ENCODE measurements around the gene OSTF1. TPM values are rescaled to one million over a fixed set of nuclear protein-coding genes. Genes with fewer than 3 reads are reported as not detected.

The OSTF1 gene
- total RNA-seq, 1 experiment from 2014 or later = 7.0 TPM

GRCh38 chr9:75123696-75124095 is 35.4 kb downstream of the OSTF1 start:
- H3K4me1 ChIP-seq = no peaks in the 10 kb centered on the region
- H3K9me3 ChIP-seq = no peaks in the 10 kb centered on the region
- Mint-ChIP-seq H3K9me3 (ENCODE audit: unreplicated experiment) (no peaks in the 10 kb centered on the region), H3K4me3 (ENCODE audit: unreplicated experiment) (no peak overlapping the region), H3K4me1 (ENCODE audit: low read depth, unreplicated experiment) (no peaks in the 10 kb centered on the region), H3K36me3 (ENCODE audit: insufficient read depth, unreplicated experiment) (no peaks in the 10 kb centered on the region), H3K27me3 (ENCODE audit: insufficient read depth, unreplicated experiment) (no peaks in the 10 kb centered on the region), H3K27ac (ENCODE audit: unreplicated experiment) (no peak overlapping the region)
- ChIA-PET CTCF (no interaction called here), POLR2A (no interaction called here)
- intact Hi-C loops (cut with micrococcal nuclease; ENCODE audit: unreplicated experiment) = no loop called here
- H3K27me3 ChIP-seq (replicated peaks; ENCODE audit: control insufficient read depth, insufficient read depth, low read length) = no peaks in the 10 kb centered on the region
- H3K4me3 ChIP-seq (ENCODE audit: low read depth, low read length) = no peak overlapping the region
- BruUV-seq (replicated peaks) = no TSS peak
- no peak for TF ChIP-seq CTCF (IDR thresholded peaks at IDR 0.05; ENCODE audit: insufficient read depth in 1 of 2, low read depth in 1 of 2, low read length in 1 of 2, severe bottlenecking in 1 of 2, unreplicated experiment in 1 of 2)
- no peaks in the 10 kb centered on the region for H3K36me3 ChIP-seq (ENCODE audit: control insufficient read depth, insufficient read depth, low read length)
- no peak for DNase-seq

- H3K9me3 ChIP-seq = no peaks in the 10 kb centered on the region
- H3K27me3 ChIP-seq (replicated peaks; ENCODE audit: control insufficient read depth, insufficient read depth, low read length) = no peaks in the 10 kb centered on the region
- no peaks in the 10 kb centered on the region for H3K36me3 Mint-ChIP-seq (ENCODE audit: insufficient read depth, unreplicated experiment)
- H3K27me3 Mint-ChIP-seq (ENCODE audit: insufficient read depth, unreplicated experiment) = no peaks in the 10 kb centered on the region
- no peaks in the 10 kb centered on the region for H3K4me1 ChIP-seq
- POLR2A ChIA-PET = no interaction called here
- intact Hi-C loops (cut with micrococcal nuclease; ENCODE audit: unreplicated experiment) = no loop called here
- DNase-seq = no peak
- no peaks in the 10 kb centered on the region for H3K36me3 ChIP-seq (ENCODE audit: control insufficient read depth, insufficient read depth, low read length)
- H3K4me3 ChIP-seq (ENCODE audit: low read depth, low read length) = no peak overlapping the region
- CTCF ChIA-PET = interaction anchor here (0.6 kb wide), 1 partner anchor 1265 kb away, joined by 3 read pairs; the partner anchor contains the start of gene RFK
- BruUV-seq (replicated peaks) = no TSS peak
- H3K27ac Mint-ChIP-seq (ENCODE audit: unreplicated experiment) = no peak overlapping the region
- H3K4me1 Mint-ChIP-seq (ENCODE audit: low read depth, unreplicated experiment) = no peaks in the 10 kb centered on the region
- H3K9me3 Mint-ChIP-seq (ENCODE audit: unreplicated experiment) = no peaks in the 10 kb centered on the region
- TF ChIP-seq CTCF (IDR thresholded peaks at IDR 0.05; ENCODE audit: insufficient read depth in 1 of 2, low read depth in 1 of 2, low read length in 1 of 2, severe bottlenecking in 1 of 2, unreplicated experiment in 1 of 2) = no peak
- H3K4me3 Mint-ChIP-seq (ENCODE audit: unreplicated experiment) = no peak overlapping the region
Measured at GRCh38 chr9:75128535-75128934, 40.2 kb downstream of the OSTF1 start.

DNA sequence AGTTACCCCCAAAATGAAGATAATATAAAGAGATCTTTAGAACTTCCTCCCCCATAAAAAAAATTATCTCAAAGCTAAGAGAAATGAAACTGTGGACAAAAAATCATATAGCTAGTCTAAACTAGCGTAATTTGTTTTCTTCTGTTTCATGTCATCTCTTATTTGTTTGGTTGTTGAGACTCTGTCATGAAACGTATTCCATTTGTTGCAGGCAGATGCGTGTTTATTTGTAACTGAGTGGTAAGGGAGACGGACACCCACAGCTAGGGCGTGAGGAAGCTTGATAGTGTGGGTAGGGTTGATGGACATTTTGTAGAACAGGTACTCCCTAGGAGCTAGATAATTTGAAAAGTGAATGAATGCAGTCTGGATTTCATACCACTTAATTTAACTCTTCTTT is 41.9 kb downstream of the OSTF1 start:
- H3K4me1 ChIP-seq = no peaks in the 10 kb centered on the region
- no peak overlapping the region for H3K27ac Mint-ChIP-seq (ENCODE audit: unreplicated experiment)
- no peak overlapping the region for H3K4me3 ChIP-seq (ENCODE audit: low read depth, low read length)
- H3K36me3 Mint-ChIP-seq (ENCODE audit: insufficient read depth, unreplicated experiment) = no peaks in the 10 kb centered on the region
- no peaks in the 10 kb centered on the region for H3K9me3 ChIP-seq
- POLR2A ChIA-PET = no interaction called here
- H3K27me3 Mint-ChIP-seq (ENCODE audit: insufficient read depth, unreplicated experiment) = no peaks in the 10 kb centered on the region
- H3K27me3 ChIP-seq (replicated peaks; ENCODE audit: control insufficient read depth, insufficient read depth, low read length) = no peaks in the 10 kb centered on the region
- no peak for TF ChIP-seq CTCF (IDR thresholded peaks at IDR 0.05; ENCODE audit: insufficient read depth in 1 of 2, low read depth in 1 of 2, low read length in 1 of 2, severe bottlenecking in 1 of 2, unreplicated experiment in 1 of 2)
- intact Hi-C loops (cut with micrococcal nuclease; ENCODE audit: unreplicated experiment) = no loop called here
- DNase-seq = no peak
- H3K9me3 Mint-ChIP-seq (ENCODE audit: unreplicated experiment) = no peaks in the 10 kb centered on the region
- no TSS peak for BruUV-seq (replicated peaks)
- CTCF ChIA-PET = no interaction called here
- H3K4me3 Mint-ChIP-seq (ENCODE audit: unreplicated experiment) = no peak overlapping the region
- H3K4me1 Mint-ChIP-seq (ENCODE audit: low read depth, unreplicated experiment) = no peaks in the 10 kb centered on the region
- no peaks in the 10 kb centered on the region for H3K36me3 ChIP-seq (ENCODE audit: control insufficient read depth, insufficient read depth, low read length)
